ENCODE data around the gene PTPRT. TPM values are rescaled to one million over a fixed set of nuclear protein-coding genes. Genes with fewer than 3 reads are reported as not detected.
A peak's percentile ranks its signal among the peaks of the same experiment; 100 is the strongest.

Gene PTPRT
- total RNA-seq, 1 donor from 2014 or later, result 0.03 TPM

DNA sequence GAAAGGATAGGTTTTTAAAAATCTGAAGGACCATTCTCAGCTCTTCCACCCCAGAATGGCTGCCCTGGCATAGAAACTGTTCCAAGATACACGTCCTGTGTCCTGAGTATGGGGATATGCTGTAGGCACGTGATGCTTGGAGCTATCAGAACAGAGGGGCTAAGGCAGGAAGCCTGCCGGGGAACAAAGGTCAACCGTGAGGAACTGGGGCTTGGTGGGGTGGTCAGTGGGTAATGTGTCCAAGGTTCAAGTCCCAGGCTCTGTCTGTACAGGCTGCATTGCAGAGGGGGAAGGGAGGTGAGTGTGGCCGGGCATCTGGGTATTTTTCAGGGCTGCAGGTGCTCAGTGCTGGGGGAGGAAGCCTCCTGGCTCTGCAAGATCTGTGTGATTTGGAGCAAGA lies 1092.0 kb downstream of the PTPRT start:
- DNase-seq (ENCODE audit: low spot score), result no peak
- intact Hi-C loops (cut with DNase I), result no loop called here

DNA sequence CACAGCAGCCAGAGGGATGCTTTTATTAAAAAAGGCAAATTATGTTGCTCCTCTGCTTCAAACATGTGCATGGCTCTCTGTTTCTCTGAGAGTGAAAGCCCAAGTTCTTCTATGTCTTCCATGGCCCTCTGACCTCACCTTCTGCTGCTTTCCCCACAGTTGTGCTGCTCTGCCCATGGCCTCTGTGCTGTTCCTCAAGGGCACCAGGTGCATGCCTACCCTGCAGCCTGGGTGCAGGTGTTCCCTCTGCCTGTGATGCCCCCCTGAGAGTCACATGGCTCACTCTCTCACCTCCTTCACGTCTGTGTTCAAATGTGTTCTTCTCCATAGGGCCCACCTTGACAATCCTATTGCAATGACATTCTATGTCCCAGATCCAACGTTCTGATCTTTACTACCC lies 1094.5 kb downstream of the PTPRT start:
- DNase-seq (ENCODE audit: low spot score), result no peak
- intact Hi-C loops (cut with DNase I), result no loop called here

DNA sequence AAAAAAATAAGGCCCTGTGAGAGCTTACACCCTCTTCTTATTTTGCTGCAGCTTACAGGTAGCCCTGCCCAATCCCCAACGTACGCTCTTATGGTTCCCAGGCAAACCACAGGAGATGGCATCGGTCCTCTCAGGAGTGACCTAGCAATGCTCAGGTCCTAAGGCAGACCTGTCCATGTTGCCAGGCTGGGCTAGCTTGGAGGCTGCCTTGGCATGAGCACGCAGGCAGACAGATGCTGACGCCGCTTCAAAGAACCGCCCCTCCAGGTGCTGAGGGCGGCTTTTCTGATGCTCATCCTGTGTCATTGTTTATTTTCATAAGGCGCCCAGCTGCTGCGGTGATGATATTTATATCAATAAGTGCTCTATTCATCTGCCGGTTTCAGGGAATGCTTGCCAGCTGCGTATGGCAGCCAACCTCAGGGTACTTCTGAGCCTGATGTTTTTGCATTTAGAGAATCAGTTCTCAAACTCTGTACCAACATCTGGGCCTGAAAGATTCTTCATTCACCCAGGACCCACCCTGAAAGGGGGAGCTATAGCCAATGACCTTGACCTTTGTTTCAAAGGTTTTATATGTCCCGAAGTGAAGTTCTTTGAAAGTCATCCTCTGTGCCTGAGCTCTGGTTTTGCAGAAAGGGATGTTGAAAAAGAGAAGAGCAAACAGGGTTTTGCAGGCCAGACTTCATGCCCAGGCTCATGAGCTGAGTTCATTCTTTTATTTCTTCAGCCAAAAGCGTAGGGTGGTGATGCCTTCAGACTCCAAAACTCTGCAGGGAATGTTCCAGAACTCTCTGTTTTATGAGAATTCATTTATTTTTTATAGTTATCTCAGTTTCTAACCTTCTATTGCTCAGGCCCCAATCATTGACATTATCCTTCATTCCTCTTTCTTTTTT lies 1095.9 kb downstream of the PTPRT start:
- intact Hi-C loops (cut with DNase I), result no loop called here

DNA sequence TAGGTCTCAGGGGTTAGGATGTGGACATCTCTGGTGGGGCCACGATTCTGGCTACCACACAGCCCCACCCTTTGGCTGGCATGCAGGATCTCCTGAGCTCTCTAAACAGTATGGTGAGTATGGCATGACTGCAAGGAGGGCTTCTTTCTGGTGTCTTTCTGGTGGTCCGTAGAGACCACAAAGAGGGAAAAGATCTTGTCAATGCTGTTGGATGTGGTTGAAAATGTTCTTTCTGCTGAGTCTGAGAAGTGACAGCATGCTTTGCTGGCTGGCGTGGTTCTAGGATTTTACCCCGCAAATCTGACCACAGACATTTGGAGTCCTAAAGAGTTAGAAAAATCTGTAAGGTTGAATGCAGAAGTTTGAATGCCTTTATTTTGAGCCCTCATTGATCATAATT lies 1096.7 kb downstream of the PTPRT start:
- intact Hi-C loops (cut with DNase I), result no loop called here
- no peak for DNase-seq (ENCODE audit: low spot score)

More for the DNA sequence above, 1095.9 kb downstream of the PTPRT start:
- DNase-seq (ENCODE audit: low spot score), result no peak

DNA sequence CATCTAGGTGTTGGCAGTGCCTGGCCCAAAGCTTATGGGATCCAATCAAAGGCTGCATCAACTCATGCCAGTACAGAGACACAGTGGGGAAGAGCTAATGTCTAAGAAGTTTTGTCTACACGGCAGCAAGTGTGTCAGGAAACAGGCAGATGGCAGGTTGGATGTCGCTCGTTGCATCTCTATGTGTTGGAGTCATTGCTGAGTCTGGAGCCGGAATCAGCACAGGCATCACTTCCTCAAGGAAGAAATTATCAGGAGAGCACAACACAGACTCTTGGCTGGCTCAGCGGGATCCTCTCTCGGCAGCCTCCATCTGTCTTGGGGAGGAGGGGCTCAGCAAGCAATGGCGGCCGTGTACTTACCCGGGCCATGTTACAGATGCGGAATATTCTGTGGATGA lies 1104.3 kb downstream of the PTPRT start:
- intact Hi-C loops (cut with DNase I), result no loop called here
- no peak for DNase-seq (ENCODE audit: low spot score)

DNA sequence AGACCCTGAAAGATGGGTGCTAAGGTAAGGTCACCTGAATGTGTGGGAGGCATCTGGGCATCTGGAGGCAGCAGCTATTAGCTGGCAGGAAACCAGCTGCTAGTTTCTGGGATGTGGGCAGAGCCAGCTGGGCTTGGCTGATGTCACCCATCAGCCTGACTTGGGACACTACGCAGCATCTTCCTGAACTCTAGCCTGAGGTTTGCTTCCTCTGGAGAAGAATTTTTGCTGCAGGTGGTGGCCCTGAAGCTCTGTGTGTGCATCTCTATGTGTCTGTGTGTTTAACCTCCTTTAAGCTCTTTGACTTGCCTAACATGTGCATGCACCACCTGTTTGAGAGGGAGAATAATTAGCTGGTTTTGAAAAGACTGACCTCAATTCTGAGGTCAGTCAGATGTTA lies 1106.4 kb downstream of the PTPRT start:
- intact Hi-C loops (cut with DNase I), result no loop called here
- no peak for DNase-seq (ENCODE audit: low spot score)

DNA sequence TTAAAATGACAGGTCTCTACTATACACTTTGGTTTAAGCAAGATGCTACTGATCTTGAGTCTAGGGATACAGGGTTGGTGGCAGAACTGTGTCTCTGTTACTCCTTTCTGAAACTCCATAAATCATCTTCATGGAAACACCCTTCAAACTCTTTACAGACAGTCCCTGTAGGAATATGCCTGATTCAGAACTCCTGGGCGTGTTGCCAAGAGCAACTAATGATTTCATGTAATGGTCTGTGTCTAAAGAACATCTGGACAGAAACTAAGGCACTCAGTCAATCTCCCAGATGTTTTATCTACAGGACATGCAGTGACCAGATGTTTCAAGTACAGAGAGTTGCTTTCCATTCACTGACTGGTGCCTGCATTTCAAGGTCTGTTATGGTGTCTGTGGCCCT lies 1107.1 kb downstream of the PTPRT start:
- no peak for DNase-seq (ENCODE audit: low spot score)
- intact Hi-C loops (cut with DNase I), result no loop called here

DNA sequence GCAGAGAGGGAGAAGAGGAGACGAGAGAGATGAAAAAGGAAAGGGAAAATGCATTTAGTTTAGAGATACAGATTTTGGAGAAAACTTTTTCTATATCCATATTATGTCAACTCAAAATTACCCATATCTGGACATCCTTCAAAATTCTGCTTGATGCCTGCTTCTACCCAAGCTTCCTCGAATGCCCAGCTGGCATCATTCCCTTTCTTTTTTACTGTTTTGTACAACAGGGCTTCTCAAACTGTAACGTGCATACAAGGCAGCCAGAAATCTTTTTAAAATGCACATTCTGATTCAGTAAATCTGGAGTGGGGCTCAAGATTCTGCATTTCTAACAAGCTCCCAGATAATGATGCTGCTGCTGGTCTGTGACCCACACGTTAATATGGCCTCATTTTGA lies 1108.8 kb downstream of the PTPRT start:
- intact Hi-C loops (cut with DNase I), result no loop called here
- DNase-seq (ENCODE audit: low spot score), result no peak

DNA sequence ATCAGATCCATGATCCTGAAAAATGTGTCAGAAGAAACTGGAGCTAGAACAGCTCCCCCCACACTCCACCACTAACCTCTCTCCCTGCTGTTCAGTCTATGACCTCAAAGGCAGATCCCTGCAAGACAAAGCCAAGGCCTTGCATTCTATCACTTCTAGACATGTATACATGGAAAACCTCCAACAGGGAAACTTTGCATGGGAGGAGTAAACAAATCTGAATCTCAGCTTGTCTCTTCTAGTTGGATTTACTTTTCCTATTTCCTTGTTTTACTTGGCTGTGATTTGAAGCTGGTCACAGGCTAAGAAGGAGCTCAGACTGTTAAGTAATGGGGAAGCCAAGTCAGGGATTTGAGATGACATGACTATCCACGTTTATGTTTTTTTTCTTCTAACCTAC lies 1114.8 kb downstream of the PTPRT start:
- DNase-seq (ENCODE audit: low spot score), result no peak
- intact Hi-C loops (cut with DNase I), result no loop called here

DNA sequence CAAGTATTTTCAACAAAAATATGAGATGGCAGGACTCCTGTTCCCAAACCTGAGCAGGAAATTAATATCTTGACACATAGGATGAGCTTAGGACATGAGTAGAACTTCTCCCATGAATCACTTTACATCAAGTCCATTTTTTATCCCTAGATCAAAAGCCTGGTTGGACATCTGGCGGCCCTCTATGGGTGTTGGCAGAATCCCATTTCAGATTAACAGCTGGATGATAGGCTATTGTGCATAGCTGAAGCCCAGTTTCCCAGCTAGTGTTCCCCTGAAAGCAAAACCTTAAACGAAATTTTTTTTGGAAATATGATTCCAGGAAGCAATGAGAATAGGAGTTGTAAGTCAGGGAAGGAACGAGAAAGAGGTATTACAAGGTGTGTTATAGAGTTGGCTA lies 1122.1 kb downstream of the PTPRT start:
- no peak for DNase-seq (ENCODE audit: low spot score)
- intact Hi-C loops (cut with DNase I), result no loop called here

DNA sequence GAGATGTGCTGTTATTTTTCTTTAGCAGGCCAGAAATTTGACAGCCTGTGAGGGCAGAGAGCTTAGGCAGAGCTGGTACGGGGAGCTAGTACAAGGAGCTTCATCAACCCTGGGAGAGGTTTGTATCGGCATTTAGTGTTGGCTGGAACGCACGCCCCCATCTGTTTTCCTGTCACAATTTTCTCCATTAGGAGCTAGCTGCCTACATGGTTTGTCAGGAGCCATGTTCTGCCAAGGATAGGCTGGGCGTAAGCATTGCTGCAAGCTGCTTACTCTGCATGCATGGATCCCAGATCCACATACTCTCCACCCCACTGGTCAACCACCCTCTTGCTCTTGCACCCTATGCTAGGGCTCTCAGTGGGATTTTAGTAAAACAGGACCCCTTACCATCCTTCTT lies 1122.5 kb downstream of the PTPRT start:
- intact Hi-C loops (cut with DNase I), result no loop called here
- DNase-seq (ENCODE audit: low spot score), result no peak

DNA sequence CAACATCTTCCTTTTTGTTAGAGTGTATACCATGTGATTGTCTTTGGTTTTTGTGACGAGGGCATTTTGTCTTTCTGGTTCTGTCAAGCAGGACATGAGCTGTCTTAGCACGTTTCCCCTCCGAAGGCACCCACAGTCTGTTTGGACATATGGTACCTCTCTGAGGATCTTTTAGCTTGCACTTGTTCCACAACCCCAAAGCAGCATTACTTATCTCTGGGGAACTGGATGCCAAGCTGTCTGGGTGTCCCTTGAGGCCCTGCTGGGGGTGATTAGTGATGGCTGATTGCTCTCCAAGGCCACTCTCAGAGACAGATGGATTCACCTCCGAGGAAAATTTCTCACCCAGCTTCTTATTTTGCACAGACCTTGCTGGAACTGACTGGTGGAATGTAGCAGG lies 1126.6 kb downstream of the PTPRT start:
- intact Hi-C loops (cut with DNase I), result no loop called here
- peak; percentile 61 for DNase-seq (ENCODE audit: low spot score)

DNA sequence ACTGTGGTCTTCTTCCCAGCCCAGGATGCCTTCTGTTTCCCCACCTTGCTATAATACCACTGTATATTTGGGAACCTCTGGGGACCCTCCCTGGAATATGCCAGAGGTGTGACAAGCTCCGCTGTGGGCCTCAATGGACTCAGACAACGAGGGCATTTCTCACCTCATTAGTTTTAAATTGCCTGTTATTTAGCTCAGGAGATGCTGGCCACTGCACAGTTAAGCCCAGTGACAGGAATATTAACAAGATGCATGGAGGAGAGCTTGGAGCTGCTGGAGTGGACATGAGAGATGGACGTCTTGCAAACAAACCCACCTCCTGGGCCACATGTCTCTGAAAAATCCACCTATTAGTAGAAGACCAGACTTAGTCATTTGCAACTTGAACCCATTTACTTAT lies 1136.4 kb downstream of the PTPRT start:
- intact Hi-C loops (cut with DNase I), result no loop called here
- DNase-seq (ENCODE audit: low spot score), result peak; percentile 51

DNA sequence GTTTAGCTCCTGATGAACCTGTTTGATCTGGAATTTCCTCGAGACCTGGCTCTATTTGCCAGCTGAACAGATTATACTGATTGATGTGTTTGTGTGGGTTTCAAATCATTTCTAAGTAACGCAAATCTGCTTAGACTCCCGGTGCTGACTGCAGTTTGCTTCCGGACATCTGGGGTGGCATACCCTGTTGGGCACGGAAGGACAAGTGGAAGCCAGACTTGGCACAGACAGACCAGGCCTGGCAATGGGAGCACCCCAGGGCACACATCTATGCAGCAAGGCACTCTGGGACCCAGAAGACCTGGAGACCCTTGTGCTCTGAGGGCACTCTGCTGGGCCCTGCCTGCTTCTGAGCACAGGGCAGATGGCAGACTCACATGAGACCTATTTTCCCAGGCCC lies 1137.8 kb downstream of the PTPRT start:
- intact Hi-C loops (cut with DNase I), result no loop called here
- peak; percentile 65 for DNase-seq (ENCODE audit: low spot score)

DNA sequence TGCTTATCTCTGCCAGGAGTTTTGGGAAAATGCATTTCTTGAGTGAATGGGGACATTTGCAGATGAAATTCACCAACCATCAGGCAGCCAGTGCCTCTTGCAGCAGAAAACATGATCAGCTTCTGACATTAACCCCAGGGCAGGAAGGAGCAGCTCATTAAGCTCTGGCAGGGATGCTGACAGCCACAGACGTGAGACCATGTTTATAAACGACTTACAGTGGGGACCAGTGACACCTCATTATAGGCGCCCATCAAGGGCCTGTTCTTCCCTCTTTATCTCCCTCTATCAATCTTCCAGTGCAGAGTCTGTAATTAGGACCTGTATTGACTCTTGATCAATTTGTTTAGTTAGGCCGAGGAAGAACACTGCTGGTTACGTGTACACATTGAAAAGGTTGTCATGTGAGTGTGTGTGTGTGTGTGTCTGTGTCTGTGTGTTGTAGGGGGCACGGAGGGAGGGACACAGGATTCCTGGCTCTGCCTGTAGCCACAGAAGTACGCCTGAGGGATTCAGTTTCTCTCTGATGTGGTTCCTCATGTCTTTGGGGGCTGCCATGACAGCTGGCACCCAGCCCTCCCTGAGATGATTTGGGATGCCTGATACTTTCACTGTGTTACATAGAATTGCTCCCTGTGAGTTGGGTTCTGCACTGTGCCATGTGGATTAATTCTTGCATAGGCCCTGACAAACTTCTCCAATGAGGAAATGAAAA lies 1143.2 kb downstream of the PTPRT start:
- intact Hi-C loops (cut with DNase I), result no loop called here
- DNase-seq (ENCODE audit: low spot score), result no peak

DNA sequence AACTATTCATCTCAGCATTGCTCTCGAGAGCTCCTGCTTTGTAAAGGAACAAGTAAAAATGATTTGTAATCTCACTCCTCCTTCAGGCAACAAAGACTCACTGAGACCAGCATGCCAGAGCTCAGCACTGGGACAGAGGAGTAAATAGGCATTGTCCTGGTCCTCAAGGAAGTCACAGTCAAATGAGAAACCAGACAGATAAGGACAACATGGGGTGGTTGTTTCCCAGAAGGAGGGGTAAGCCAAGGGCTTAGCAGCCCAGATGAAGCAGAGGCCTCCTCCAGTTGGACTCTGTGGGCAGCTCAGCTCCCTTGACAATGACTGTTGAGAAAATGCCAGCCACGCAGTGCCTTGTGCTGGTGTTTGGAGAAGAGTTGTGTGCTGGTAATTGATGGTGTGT lies 1145.8 kb downstream of the PTPRT start:
- no peak for DNase-seq (ENCODE audit: low spot score)
- intact Hi-C loops (cut with DNase I), result no loop called here

DNA sequence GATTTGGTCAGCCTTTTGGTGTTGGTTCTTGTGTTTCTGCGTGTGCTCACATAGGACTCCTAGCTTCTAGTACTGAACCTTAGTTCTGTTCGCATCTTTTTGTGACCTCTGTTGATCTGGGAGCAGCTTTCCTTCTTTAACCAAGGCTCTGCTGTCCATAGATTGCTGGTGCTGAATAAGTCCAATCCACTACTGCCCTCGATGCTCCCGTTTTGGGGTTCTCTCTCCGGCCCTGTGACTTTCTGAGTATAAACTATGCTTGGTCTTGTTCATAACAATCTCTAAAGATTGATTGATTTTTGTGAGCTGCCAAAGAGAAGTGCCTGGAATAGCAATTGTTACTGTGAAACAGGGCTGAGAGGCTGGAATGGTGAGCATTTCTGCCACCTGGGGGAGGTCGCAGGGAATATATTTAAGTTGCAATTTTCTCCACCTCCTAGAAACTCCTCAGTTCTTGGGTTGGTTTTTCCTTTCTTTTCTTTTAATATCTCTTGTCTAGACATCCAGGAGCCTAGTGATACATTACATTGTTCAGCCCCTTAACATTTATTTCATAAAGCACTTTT lies 1148.6 kb downstream of the PTPRT start:
- no peak for DNase-seq (ENCODE audit: low spot score)
- intact Hi-C loops (cut with DNase I), result no loop called here

DNA sequence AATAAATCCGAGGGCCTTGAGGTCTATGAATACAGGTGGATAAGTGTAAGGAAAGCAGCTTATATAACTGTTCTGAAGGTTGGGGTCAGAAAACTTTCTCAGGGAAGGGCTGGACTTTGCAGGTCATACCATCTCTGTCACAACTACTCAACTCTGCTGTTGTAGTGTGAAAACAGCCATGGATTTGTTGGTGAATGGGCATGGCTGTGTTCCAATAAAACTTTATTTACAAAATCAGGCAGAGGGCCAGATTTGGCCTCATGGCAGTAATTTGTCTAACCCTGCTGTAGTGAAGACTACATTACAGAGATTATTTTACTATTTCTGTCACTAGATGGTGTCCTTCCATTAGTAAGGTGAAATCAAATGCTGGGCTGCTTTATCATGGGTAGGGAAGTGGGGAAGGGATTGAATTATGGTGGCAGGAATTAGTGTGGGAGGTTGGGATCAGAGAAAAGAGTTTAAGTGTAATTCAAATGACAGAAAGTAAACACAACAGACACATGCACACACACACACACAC lies 1161.9 kb downstream of the PTPRT start:
- DNase-seq (ENCODE audit: low spot score), result no peak
- intact Hi-C loops (cut with DNase I), result no loop called here

DNA sequence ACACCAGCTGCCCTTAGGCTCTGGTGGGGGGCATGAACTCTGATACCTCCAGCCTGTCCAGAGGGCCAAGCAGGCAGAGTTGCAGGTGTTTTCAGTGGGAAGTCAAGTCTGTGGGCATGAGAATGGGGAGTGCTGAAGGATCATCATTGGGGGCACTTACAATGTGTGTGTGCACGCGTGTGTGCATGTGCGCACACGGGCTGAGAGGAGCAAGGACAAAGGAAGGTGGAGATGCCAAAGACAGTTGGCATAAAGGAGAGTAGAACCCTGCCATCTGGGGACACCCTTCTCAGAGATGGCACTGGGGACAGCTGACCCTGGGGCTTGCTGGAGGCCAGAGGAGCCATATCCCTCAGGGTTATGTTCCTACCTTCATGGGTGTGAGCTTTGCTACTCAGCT lies 1163.1 kb downstream of the PTPRT start:
- no peak for DNase-seq (ENCODE audit: low spot score)
- intact Hi-C loops (cut with DNase I), result no loop called here

DNA sequence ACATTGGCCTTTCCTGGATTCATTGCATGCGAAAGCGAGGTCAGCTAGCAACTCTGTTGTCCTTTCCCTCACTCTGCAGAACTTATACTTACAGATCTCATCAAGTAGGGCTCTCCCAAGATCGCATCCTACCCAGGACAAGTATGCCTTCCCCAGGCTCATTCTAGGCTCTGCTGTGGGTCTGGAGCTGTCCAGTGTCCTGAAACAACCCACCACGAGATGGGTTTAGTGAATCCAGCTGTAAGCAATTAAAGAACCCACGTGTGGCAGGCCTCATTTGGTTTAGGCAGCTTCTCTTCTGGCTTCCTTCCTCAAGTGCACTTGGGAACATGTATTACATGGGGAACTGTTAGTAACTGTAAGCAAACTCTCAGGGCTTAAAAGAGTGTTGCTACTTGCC lies 1165.1 kb downstream of the PTPRT start:
- intact Hi-C loops (cut with DNase I), result no loop called here
- no peak for DNase-seq (ENCODE audit: low spot score)
